PFSK-1 (cell line): ENCODE data around the gene GPN2.

ENCODE experiments used
- FOXP2 ChIP-seq: optimal IDR thresholded peaks from 2 replicates; pipeline ENCODE3; 2011; ENCODE audit warnings: borderline replicate concordance, control low read depth, inconsistent platforms; ENCODE audit not compliant: insufficient read depth; ENCODE audit errors: extremely low read length, extremely low read depth
- POLR2AphosphoS5 ChIP-seq: IDR thresholded peaks from 2 replicates; pipeline ENCODE4 v1.6.1; 2012; ENCODE audit warnings: low read depth, mild to moderate bottlenecking, control low read depth, low read length, moderate library complexity
- REST ChIP-seq, 2 experiments: IDR thresholded peaks; 2 replicates each; pipeline versions ENCODE4 v1.6.1 to v1.8.0; 2011 to 2012; ENCODE audit warnings: low read depth in 2 of 2, low read length in 2 of 2, control low read depth in 1 of 2, inconsistent platforms in 1 of 2, mild to moderate bottlenecking in 1 of 2, moderate library complexity in 1 of 2; ENCODE audit not compliant: insufficient read depth in 1 of 2
- SIN3A ChIP-seq: IDR thresholded peaks from 2 replicates; pipeline ENCODE4 v1.6.1; 2012; ENCODE audit warnings: mild to moderate bottlenecking, low read length, moderate library complexity, borderline replicate concordance; ENCODE audit not compliant: insufficient read depth
- TAF1 ChIP-seq: IDR thresholded peaks from 2 replicates; pipeline ENCODE4 v1.6.1; 2012; ENCODE audit warnings: low read length, control low read depth, borderline replicate concordance; ENCODE audit not compliant: insufficient read depth

GPN2 gene

GRCh38 chr1:26851106-26851684 lies 38.9 kb downstream of the GPN2 start:
- TF ChIP-seq SIN3A = no peak
- no peak for TF ChIP-seq REST (IDR thresholded peaks at IDR 0.05; ENCODE audit: insufficient read depth in 1 of 2, low read depth in 2 of 2, low read length in 2 of 2)
- no peak for TF ChIP-seq POLR2AphosphoS5
- no peak for TF ChIP-seq TAF1
- TF ChIP-seq FOXP2 = no peak

GRCh38 chr1:26848941-26849774 lies 40.9 kb downstream of the GPN2 start:
- no peak for TF ChIP-seq REST (IDR thresholded peaks at IDR 0.05; ENCODE audit: insufficient read depth in 1 of 2, low read depth in 2 of 2, low read length in 2 of 2)
- no peak for TF ChIP-seq FOXP2
- no peak for TF ChIP-seq TAF1

- TF ChIP-seq TAF1 (no peak), REST (IDR thresholded peaks at IDR 0.05; ENCODE audit: insufficient read depth in 1 of 2, low read depth in 2 of 2, low read length in 2 of 2) (no peak)
Measured at GRCh38 chr1:26848499-26848898, 41.6 kb downstream of the GPN2 start.

- TF ChIP-seq POLR2AphosphoS5 (no peak), FOXP2 (no peak), REST (IDR thresholded peaks at IDR 0.05; ENCODE audit: insufficient read depth in 1 of 2, low read depth in 2 of 2, low read length in 2 of 2) (no peak)
Measured at GRCh38 chr1:26844424-26845196, 45.5 kb downstream of the GPN2 start.
